MM.1S (cell line): ENCODE data around the gene TNFAIP8.

ENCODE experiments used
- DNase-seq: peaks from one replicate; pipeline ENCODE4 v3.0.0-alpha.2; 2015
- H2AFZ ChIP-seq: fragments of 300-600 bp; sonication (generic); 2 replicates; pipeline ENCODE4 v1.6.0; 2016; ENCODE audit warnings: antibody characterized with exemption, low read length
- H3F3A ChIP-seq: fragments of 300-600 bp; sonication (generic); 2 replicates; pipeline ENCODE4 v1.6.1; 2016; ENCODE audit warnings: mild to moderate bottlenecking, antibody characterized with exemption, low read length, moderate library complexity, mixed read lengths; ENCODE audit not compliant: insufficient read depth
- H3K27ac ChIP-seq: fragments of 300-600 bp; sonication (generic); 2 replicates; pipeline ENCODE4 v1.5.1; 2016; ENCODE audit warnings: mild to moderate bottlenecking, low read length
- H3K27me3 ChIP-seq: fragments of 300-600 bp; sonication (generic); replicated peaks from 2 replicates; pipeline ENCODE4 v1.6.0; 2016; ENCODE audit warnings: low read length; ENCODE audit not compliant: insufficient read depth
- H3K36me3 ChIP-seq: fragments of 300-600 bp; sonication (generic); replicated peaks from 2 replicates; pipeline ENCODE4 v1.6.1; 2016; ENCODE audit warnings: mild to moderate bottlenecking, low read length, mixed read lengths; ENCODE audit not compliant: insufficient read depth
- H3K4me1 ChIP-seq: fragments of 300-600 bp; sonication (generic); 2 replicates; pipeline ENCODE4 v1.6.1; 2016; ENCODE audit warnings: low read length, mixed read lengths
- H3K4me2 ChIP-seq: fragments of 300-600 bp; sonication (generic); 2 replicates; pipeline ENCODE4 v1.6.0; 2016; ENCODE audit warnings: low read depth, low read length
- H3K4me3 ChIP-seq: fragments of 300-600 bp; sonication (generic); 2 replicates; pipeline ENCODE4 v1.5.1; 2016; ENCODE audit warnings: low read length, mixed read lengths
- H3K79me2 ChIP-seq: fragments of 300-600 bp; sonication (generic); 2 replicates; pipeline ENCODE4 v1.6.1; 2016; ENCODE audit warnings: mixed run types, low read length, mixed read lengths
- H3K9ac ChIP-seq: fragments of 300-600 bp; sonication (generic); 2 replicates; pipeline ENCODE4 v1.6.1; 2016; ENCODE audit warnings: low read length, mixed read lengths
- H3K9me2 ChIP-seq: fragments of 300-600 bp; sonication (generic); replicated peaks from 2 replicates; pipeline ENCODE4 v1.6.1; 2016; ENCODE audit warnings: mild to moderate bottlenecking, low read length, mixed read lengths; ENCODE audit not compliant: insufficient read depth
- H3K9me3 ChIP-seq: fragments of 300-600 bp; sonication (generic); replicated peaks from 2 replicates; pipeline ENCODE4 v1.6.1; 2016; ENCODE audit warnings: mild to moderate bottlenecking, low read length, mixed read lengths; ENCODE audit not compliant: insufficient read depth
- H4K20me1 ChIP-seq: fragments of 300-600 bp; sonication (generic); 2 replicates; pipeline ENCODE4 v1.6.1; 2016; ENCODE audit warnings: mild to moderate bottlenecking, low read length, moderate library complexity, mixed read lengths; ENCODE audit not compliant: insufficient read depth
- CTCF ChIP-seq: fragments of 300-600 bp; sonication (generic); IDR thresholded peaks from 2 replicates; pipeline ENCODE4 v1.5.1; 2016; ENCODE audit warnings: antibody characterized with exemption, low read length, mixed read lengths
- EZH2 ChIP-seq: fragments of 300-600 bp; sonication (generic); optimal IDR thresholded peaks from 2 replicates; pipeline ENCODE3; 2017; ENCODE audit warnings: low read depth, mild to moderate bottlenecking, antibody characterized with exemption, low read length, mixed read lengths
- EZH2phosphoT487 ChIP-seq: fragments of 300-600 bp; sonication (generic); IDR thresholded peaks from 2 replicates; pipeline ENCODE4 v1.6.1; 2018; ENCODE audit warnings: antibody characterized with exemption, low read length

Gene TNFAIP8

GRCh38 chr5:119361594-119362125, 5.8 kb downstream of the TNFAIP8 start:
- Histone ChIP-seq H3K9me2 (no peaks in the 10 kb centered on the region), H3F3A (0 out of 2 replicates have a peak, but pooled peaks cover 3% of the 10 kb centered on the region), H3K4me3 (no peak overlapping the region), H3K27me3 (no peaks in the 10 kb centered on the region), H3K4me1 (peaks cover 24% of the 10 kb centered on the region), H2AFZ (no peak overlapping the region), H3K9me3 (no peaks in the 10 kb centered on the region), H4K20me1 (peaks cover 65% of the 10 kb centered on the region), H3K9ac (no peak overlapping the region), H3K79me2 (peaks cover 99% of the 10 kb centered on the region), H3K36me3 (0 out of 2 replicates have a peak, but pooled peaks cover 5% of the 10 kb centered on the region), H3K27ac (no peak overlapping the region), H3K4me2 (no peak overlapping the region)
- no peak for TF ChIP-seq CTCF
- TF ChIP-seq EZH2: no peak
- no peak for TF ChIP-seq EZH2phosphoT487
- DNase-seq: no peak

DNA sequence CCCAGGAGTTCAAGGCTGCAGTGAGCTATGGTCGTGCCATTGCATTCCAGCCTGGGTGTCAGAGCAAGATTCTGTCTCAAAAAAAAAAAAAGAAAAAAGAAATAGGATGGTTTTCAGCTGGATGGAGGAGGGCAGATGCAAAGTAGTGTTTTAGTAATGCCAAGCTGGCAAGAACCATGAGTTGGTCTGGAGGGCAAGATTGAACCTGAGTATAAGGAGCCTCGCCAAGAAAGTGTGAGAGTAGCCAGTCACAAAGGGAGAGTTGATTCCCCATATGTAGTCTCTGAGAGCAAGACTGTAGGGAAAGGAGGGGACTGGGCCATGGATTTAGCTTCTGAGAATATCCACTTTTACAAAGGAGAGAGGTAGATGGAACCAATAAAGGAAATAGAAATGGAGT, 6.9 kb downstream of the TNFAIP8 start:
- TF ChIP-seq EZH2phosphoT487 (no peak), CTCF (no peak), EZH2 (no peak)
- Histone ChIP-seq H3K9ac (no peak overlapping the region), H4K20me1 (peaks cover 61% of the 10 kb centered on the region), H3K9me3 (no peaks in the 10 kb centered on the region), H3K9me2 (no peaks in the 10 kb centered on the region), H3K4me1 (peaks cover 32% of the 10 kb centered on the region), H3K27me3 (no peaks in the 10 kb centered on the region), H3K27ac (no peak overlapping the region), H3K4me3 (no peak overlapping the region), H3K79me2 (peaks cover 99% of the 10 kb centered on the region), H3K36me3 (0 out of 2 replicates have a peak, but pooled peaks cover 2% of the 10 kb centered on the region), H2AFZ (no peak overlapping the region), H3F3A (0 out of 2 replicates have a peak, but pooled peaks cover 13% of the 10 kb centered on the region), H3K4me2 (no peak overlapping the region)
- no peak for DNase-seq

DNA sequence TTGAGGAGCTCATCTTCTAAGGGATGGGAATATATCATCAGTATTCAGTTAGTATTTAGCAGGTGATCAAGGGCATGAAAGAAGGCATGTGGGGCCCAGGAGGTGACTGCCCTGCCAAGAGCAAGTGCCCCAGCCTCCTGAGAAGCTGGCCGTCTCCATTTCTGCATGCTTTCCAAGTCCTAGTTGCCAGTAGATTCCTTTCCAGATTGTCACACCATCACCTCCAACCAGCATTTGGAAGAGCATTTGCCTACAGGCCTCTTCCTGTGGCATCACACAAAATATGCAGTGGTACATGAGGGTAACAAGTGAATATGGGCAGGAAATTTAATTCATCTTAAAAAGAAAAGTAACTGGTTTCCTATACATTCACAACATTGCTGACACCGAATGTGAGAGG, 7.5 kb downstream of the TNFAIP8 start:
- peaks cover 99% of the 10 kb centered on the region for H3K79me2 ChIP-seq
- no peak overlapping the region for H2AFZ ChIP-seq
- no peak overlapping the region for H3K9ac ChIP-seq
- H3K27me3 ChIP-seq: no peaks in the 10 kb centered on the region
- H3K4me2 ChIP-seq: no peak overlapping the region
- H3K27ac ChIP-seq: no peak overlapping the region
- 0 out of 2 replicates have a peak, but pooled peaks cover 2% of the 10 kb centered on the region for H3K36me3 ChIP-seq
- H4K20me1 ChIP-seq: peaks cover 56% of the 10 kb centered on the region
- TF ChIP-seq EZH2: no peak
- TF ChIP-seq EZH2phosphoT487: no peak
- TF ChIP-seq CTCF: no peak
- DNase-seq: no peak
- H3F3A ChIP-seq: peaks cover 15% of the 10 kb centered on the region; the same call in 1 of the 2 replicates
- H3K4me3 ChIP-seq: no peak overlapping the region
- no peaks in the 10 kb centered on the region for H3K9me3 ChIP-seq
- peaks cover 38% of the 10 kb centered on the region for H3K4me1 ChIP-seq
- no peaks in the 10 kb centered on the region for H3K9me2 ChIP-seq
